ENCODE data around the gene WDFY4.

- TF ChIP-seq CTCF (IDR thresholded peaks at IDR 0.05; ENCODE audit: insufficient read depth, low read length, poor library complexity, severe bottlenecking) (no peak), EZH2phosphoT487 (conservative IDR thresholded peaks at IDR 0.05; ENCODE audit: low read length) (no peak)
Observed at GRCh38 chr10:48760983-48761382, 76.3 kb downstream of the WDFY4 start.
